Activated naive CD4-positive, alpha-beta T cell treated with anti-CD3 and anti-CD28 coated beads, Interleukin-2, amount 10 ng/mL, durations not matched to agents 5 hours and 36 hours (primary cell): ENCODE measurements around the gene ZNF771. TPM values are rescaled to one million over a fixed set of nuclear protein-coding genes. Genes with fewer than 3 reads are reported as not detected.

Experiments
- total RNA-seq, 2 experiments: library from RNA; stranded (reverse); gene quantifications; one replicate each; pipeline ENCODE4 v1.2.3, GENCODE V29; 2021

ZNF771 gene
- 1 to 10 TPM; 3.8 to 4.3 TPM for total RNA-seq

GRCh38 chr16:30407102-30407803 lies at the start of gene ZNF771:
Gene ZNF771, plus strand, starts transcription at chr16:30407606. Its CDS starts 448 bp downstream, at chr16:30408054.

GRCh38 chr16:30370456-30371247 lies 36.8 kb upstream of the ZNF771 start, which contains the start of gene TBC1D10B:
Gene TBC1D10B, minus strand, starts transcription at chr16:30370494. Its CDS starts 311 bp downstream, at chr16:30370183.

GRCh38 chr16:30374538-30374937 lies 32.9 kb upstream of the ZNF771 start, which contains the start of gene MYL11:
Gene MYL11, plus strand, starts transcription at chr16:30374802. Its CDS starts 56 bp downstream, at chr16:30374858.

GRCh38 chr16:30382111-30382881 lies 25.1 kb upstream of the ZNF771 start, which contains the start of gene SEPTIN1:
Gene SEPTIN1, minus strand, starts transcription at chr16:30382561. Its CDS starts 19 bp downstream, at chr16:30382542.

GRCh38 chr16:30395155-30395991 lies 12.0 kb upstream of the ZNF771 start, which contains the start of gene ZNF48:
Gene ZNF48, plus strand, starts transcription at chr16:30395420. Its CDS starts 375 bp downstream, at chr16:30395795.

GRCh38 chr16:30429678-30430427 lies 22.4 kb downstream of the ZNF771 start, which contains the start of gene DCTPP1:
Gene DCTPP1, minus strand, starts transcription at chr16:30430030. Its CDS starts 50 bp downstream, at chr16:30429980.

GRCh38 chr16:30445408-30446202 lies 38.2 kb downstream of the ZNF771 start, which contains the start of gene SEPHS2:
Gene SEPHS2, minus strand, starts transcription at chr16:30445874. Its CDS starts 147 bp downstream, at chr16:30445727.

Other genes with a start within 250 kb of the ZNF771 start
- gene CORO1A, start 224.0 kb upstream of the ZNF771 start, total RNA-seq: 1,000 to 10,000 TPM; 1,549 to 1,565 TPM
- gene BOLA2B, start 213.9 kb upstream of the ZNF771 start, total RNA-seq: 100 to 1,000 TPM; 122 to 123 TPM
- gene SLX1A, start 213.7 kb upstream of the ZNF771 start, total RNA-seq: 10 to 100 TPM; 74.5 to 91.7 TPM
- 10 to 100 TPM; 24.0 to 31.6 TPM for gene SULT1A3, start 208.4 kb upstream of the ZNF771 start, total RNA-seq
- gene NPIPB13, start 159.1 kb upstream of the ZNF771 start, total RNA-seq: 10 to 100 TPM in 1 of 2 experiments, 1 to 10 TPM in 1; 7.5 to 15.5 TPM
- gene CD2BP2, start 52.3 kb upstream of the ZNF771 start, total RNA-seq: 10 to 100 TPM; 51.3 to 55.5 TPM
- gene TBC1D10B, start 37.1 kb upstream of the ZNF771 start, total RNA-seq: 10 to 100 TPM; 55.5 to 58.2 TPM
- gene MYL11, start 32.8 kb upstream of the ZNF771 start, total RNA-seq: under 1 TPM in 1 of 2 experiments, not detected in 1; 0.78 TPM
- gene SEPTIN1, start 25.0 kb upstream of the ZNF771 start, total RNA-seq: 100 to 1,000 TPM; 383 to 413 TPM
- 10 to 100 TPM; 14.3 to 14.9 TPM for gene ZNF48, start 12.2 kb upstream of the ZNF771 start, total RNA-seq
- 10 to 100 TPM; 39.9 to 40.3 TPM for gene DCTPP1, start 22.4 kb downstream of the ZNF771 start, total RNA-seq
- 10 to 100 TPM; 56.7 to 59.9 TPM for gene SEPHS2, start 38.3 kb downstream of the ZNF771 start, total RNA-seq
- gene ITGAL, start 65.1 kb downstream of the ZNF771 start, total RNA-seq: 100 to 1,000 TPM; 550 to 559 TPM
- gene ZNF768, start 119.0 kb downstream of the ZNF771 start, total RNA-seq: 1 to 10 TPM; 4.9 to 5.3 TPM
- gene ZNF747, start 127.3 kb downstream of the ZNF771 start, total RNA-seq: 10 to 100 TPM; 11.8 to 12.3 TPM
- 10 to 100 TPM; 18.1 to 18.5 TPM for gene ZNF764, start 150.8 kb downstream of the ZNF771 start, total RNA-seq
- gene ZNF688, start 164.1 kb downstream of the ZNF771 start, total RNA-seq: 10 to 100 TPM; 16.3 TPM
- gene ZNF785, start 178.1 kb downstream of the ZNF771 start, total RNA-seq: 10 to 100 TPM; 18.2 to 19.7 TPM
- 10 to 100 TPM; 10.6 to 10.8 TPM for gene ZNF689, start 202.8 kb downstream of the ZNF771 start, total RNA-seq
- 10 to 100 TPM; 71.0 to 75.9 TPM for gene PRR14, start 243.4 kb downstream of the ZNF771 start, total RNA-seq